ENCODE data around the gene TGM4. TPM values are rescaled to one million over a fixed set of nuclear protein-coding genes. Genes with fewer than 3 reads are reported as not detected.

The TGM4 gene
- total RNA-seq, 1 donor from 2014 or later: not detected

DNA sequence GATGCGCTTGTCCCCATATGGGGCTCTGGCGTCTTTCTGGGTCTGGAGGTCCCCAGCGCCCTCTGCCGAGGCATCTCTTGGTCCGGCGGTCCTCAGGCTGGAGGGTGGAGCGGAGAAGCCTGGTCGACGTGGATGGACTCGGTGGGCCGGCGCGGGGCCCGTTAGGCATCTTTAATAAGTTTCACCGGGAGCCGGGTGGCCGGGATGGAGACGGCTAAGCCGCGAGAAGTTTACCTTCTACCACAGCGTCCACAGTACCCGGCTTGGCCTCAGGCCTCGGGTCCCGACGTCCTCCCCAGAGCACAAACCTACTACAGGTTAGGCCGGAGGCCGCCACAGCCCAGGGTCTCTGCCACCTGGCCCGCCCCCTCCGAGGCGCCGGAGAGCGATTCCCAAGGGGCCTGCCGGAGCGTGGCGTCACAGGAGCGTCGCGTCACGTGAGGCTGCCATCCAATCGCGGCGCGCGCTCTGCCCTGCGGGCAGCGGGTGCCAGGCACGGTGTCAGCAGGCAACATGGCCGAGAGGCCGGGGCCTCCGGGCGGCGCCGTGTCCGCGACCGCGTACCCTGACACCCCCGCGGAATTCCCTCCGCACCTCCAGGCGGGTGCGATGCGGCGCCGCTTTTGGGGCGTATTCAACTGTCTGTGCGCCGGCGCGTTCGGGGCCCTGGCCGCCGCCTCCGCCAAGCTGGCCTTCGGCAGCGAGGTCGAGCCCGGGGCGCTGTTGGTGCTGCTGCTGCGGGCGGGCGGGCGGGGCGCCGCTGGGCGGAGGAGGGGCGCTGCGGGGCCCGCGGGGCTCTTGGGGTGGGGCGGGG, 12.8 kb upstream of the TGM4 start, which contains the start of gene TMEM42:
Gene TMEM42, plus strand, starts transcription at position 501 of the 814 bp plus-strand sequence. Its CDS starts 13 bp downstream, at position 514.
- intact Hi-C loops (cut with micrococcal nuclease): loop anchor here (1.0 to 5.0 kb wide), 4 partner anchors 100 to 524 kb away; partner anchors contain the start of genes EXOSC7, KIAA1143, KIF15 and TCAIM
- DNase-seq: peak; percentile 97
- Mint-ChIP-seq H3K9me3 (no peaks in the 10 kb centered on the region), H3K36me3 (ENCODE audit: low read depth) (peaks cover 14% of the 10 kb centered on the region), H3K4me3 (peak within 1 kb of the TSS; percentile 90), H3K27me3 (no peaks in the 10 kb centered on the region), H3K27ac (peak within 1 kb of the TSS; percentile 91), H3K4me1 (peaks cover 32% of the 10 kb centered on the region)

DNA sequence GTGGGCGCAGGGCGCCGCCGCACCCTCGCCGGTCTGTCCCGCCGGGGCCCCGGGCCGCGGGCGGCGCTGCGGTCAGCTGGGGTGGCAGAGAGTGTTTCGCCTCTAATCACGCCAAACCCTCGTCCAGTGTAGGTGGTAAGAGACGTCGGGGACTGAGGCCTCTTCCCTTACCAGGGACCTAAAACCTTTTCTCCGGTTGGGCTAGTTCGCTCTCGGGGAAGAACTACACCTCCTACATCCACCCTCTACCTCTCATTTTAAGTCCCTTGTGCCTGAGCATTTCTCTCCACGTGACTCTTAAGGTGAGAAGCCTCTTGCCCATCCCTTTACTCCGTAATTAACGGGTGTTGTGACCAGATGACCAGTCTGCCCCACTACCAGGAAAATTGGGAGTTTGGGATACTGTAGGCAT, 12.2 kb upstream of the TGM4 start:
- H3K4me1 Mint-ChIP-seq: peaks cover 36% of the 10 kb centered on the region
- no peaks in the 10 kb centered on the region for H3K27me3 Mint-ChIP-seq
- peak overlapping the region; percentile 91 for H3K27ac Mint-ChIP-seq
- H3K36me3 Mint-ChIP-seq (ENCODE audit: low read depth): peaks cover 20% of the 10 kb centered on the region
- peak overlapping the region; percentile 87 for H3K4me3 Mint-ChIP-seq
- DNase-seq: no peak
- intact Hi-C loops (cut with micrococcal nuclease): loop anchor here (1.0 to 5.0 kb wide), 3 partner anchors 101 to 525 kb away; partner anchors contain the start of genes EXOSC7, KIAA1143, KIF15 and TCAIM
- H3K9me3 Mint-ChIP-seq: no peaks in the 10 kb centered on the region

DNA sequence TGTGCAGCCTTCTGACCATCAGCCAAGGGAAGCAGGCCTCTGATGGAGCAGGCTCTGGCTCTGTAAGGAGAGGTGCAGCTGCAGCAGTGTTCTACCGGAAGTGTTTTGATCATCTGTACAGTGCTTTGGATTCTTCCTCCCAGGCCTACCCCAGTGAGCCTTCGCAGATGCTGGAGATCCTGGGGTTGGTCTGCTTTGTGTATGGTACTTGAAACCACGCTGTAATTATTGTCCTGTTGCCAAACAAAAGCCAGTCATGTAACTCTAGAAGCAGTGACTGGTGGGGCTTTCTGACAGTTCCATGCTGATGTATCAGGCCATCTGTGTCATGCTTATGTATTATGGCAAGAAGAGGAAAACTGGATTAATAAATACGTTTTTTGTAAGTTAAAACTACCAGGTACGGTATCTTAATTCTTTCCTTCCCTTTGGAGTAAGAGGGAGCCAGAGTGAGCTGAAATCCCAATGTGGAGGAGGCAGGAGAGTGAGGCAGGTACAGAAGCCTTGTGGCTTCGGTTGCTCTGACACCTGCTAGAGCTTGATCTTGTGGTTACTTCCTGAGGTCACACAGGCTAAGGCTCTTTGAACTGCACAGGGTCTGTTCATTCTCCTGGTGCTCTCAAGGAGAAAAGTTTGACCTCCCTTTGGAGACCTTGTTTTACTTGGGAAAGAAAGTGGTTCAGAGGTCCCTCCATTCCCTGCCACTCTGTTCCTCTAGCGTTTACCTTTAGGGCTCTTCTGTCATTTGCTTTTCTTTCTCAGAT, 9.0 kb upstream of the TGM4 start:
- intact Hi-C loops (cut with micrococcal nuclease): no loop called here
- Mint-ChIP-seq H3K27me3 (no peaks in the 10 kb centered on the region), H3K9me3 (no peaks in the 10 kb centered on the region)

DNA sequence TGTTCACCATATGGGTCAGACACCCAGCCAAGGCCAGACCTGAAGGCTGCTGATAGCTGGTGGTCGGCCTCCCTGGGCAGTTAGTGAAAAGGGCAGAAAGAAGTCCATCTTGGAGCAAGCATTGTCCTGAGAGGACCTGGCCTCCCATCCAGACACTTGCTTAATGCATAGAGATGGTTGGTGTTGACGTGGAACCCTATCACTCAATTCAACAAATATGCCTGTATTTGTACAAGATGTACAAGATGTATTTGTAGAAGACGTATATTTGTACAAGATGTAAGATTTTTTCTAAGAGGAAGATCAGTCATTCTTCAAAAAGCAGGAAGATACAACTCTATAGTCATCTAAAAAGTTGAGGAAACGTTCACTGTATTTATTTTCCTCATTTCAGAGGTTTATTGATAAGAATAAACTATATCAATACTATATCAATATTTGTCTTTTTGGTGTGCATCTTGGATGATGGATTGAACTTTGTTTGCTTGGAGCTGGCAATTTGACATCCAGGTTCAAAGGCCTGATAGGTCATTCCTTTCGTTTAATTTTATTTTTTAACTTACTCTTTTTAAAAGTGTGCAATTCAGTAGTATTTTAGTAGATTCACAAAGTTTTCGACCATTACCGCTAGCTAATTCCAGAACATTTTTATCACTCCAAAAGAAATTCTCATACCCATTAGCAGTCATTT, 6.8 kb upstream of the TGM4 start:
- intact Hi-C loops (cut with micrococcal nuclease): no loop called here

More for the DNA sequence above, 9.0 kb upstream of the TGM4 start:
- Mint-ChIP-seq H3K36me3 (ENCODE audit: low read depth) (peaks cover 22% of the 10 kb centered on the region), H3K4me1 (peaks cover 37% of the 10 kb centered on the region), H3K27ac (peak overlapping the region; percentile 39), H3K4me3 (peak overlapping the region; percentile 55)
- peak; percentile 71 for DNase-seq

DNA sequence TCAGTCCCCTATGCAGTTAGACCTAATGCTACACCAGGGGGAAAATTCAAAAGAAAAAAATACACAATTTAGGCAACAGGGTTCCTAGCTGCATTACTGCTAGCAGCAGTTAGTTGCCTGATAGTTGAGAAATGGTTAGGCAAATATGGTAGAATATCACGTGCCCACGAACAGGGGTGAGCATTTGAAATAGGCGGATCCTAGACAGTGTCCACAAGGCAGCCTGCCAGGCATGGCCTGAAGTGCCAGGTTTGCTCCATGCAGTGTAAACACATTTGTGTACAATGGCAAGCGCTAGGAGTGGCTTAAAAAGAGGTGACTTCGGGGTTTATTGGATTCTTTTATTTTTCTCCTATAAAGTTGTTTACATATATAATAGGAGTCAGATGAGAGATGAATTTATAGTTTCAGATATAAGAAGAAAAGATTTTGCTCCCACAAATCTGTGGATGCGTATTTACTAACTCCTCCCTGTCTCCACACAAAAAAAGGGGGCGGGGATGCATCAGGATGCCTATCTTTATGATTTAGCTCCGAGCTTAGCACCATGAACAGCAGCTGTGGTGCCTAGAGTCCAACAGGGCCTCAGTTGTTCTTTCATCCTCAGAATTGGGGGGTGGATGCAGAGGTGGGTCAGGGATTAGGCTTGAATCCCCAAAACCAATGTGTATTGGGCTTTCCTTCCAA, 3.9 kb upstream of the TGM4 start:
- H3K4me1 Mint-ChIP-seq: peaks cover 13% of the 10 kb centered on the region
- no peaks in the 10 kb centered on the region for H3K27me3 Mint-ChIP-seq

More for the DNA sequence above, 6.8 kb upstream of the TGM4 start:
- H3K27me3 Mint-ChIP-seq: no peaks in the 10 kb centered on the region
- H3K4me3 Mint-ChIP-seq: no peak overlapping the region
- no peak for DNase-seq
- peaks cover 30% of the 10 kb centered on the region for H3K4me1 Mint-ChIP-seq
- no peak overlapping the region for H3K27ac Mint-ChIP-seq
- H3K36me3 Mint-ChIP-seq (ENCODE audit: low read depth): peaks cover 22% of the 10 kb centered on the region
- no peaks in the 10 kb centered on the region for H3K9me3 Mint-ChIP-seq

DNA sequence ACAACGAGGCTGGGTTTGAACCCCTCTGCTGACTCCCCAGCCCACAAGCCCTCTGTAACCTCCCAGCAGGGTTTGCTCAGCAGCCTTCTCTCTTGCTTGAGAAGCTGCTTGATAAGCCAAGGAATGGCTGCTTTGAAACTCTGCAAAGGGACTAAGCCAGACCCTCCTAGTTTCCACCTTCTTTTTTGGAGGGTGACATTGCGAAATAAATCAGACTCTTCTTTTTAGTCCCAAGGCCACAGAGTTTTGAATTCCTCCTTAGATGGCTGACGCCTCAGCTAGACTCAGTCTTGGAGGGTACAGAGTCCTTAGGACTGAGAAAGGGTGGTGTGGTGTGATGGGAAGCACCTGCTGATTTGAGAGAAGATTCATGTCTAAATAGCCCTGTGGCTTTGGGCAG, 1.2 kb downstream of the TGM4 start:
- H3K9me3 Mint-ChIP-seq: no peaks in the 10 kb centered on the region
- H3K4me3 Mint-ChIP-seq: no peak overlapping the region
- DNase-seq: no peak
- intact Hi-C loops (cut with micrococcal nuclease): no loop called here
- H3K27ac Mint-ChIP-seq: no peak overlapping the region
- H3K36me3 Mint-ChIP-seq (ENCODE audit: low read depth): no peaks in the 10 kb centered on the region
- H3K4me1 Mint-ChIP-seq: no peaks in the 10 kb centered on the region
- H3K27me3 Mint-ChIP-seq: peaks cover 4% of the 10 kb centered on the region

More for the DNA sequence above, 3.9 kb upstream of the TGM4 start:
- DNase-seq: no peak
- intact Hi-C loops (cut with micrococcal nuclease): no loop called here
- Mint-ChIP-seq H3K27ac (no peak overlapping the region), H3K4me3 (no peak overlapping the region), H3K36me3 (ENCODE audit: low read depth) (peaks cover 17% of the 10 kb centered on the region), H3K9me3 (no peaks in the 10 kb centered on the region)

DNA sequence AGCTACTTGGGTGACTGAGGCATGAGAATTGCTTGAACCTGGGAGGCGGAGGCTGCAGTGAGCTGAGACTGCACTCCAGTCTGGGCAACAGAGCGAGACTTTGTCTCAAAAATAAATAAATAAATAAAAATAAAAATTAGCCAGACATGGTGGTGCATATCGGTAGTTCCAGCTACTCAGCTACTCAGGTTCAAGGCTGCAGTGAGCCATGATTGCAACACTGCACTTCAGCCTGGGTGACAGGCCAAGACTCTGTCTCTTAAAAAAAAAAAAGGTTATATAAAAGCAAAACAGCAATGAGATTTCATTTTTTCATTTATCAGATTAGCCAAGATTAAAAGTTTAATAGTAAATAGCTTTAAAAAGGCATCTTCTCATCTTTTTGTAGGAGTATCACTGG, 2.9 kb downstream of the TGM4 start:
- no peaks in the 10 kb centered on the region for H3K36me3 Mint-ChIP-seq (ENCODE audit: low read depth)
- no peaks in the 10 kb centered on the region for H3K4me1 Mint-ChIP-seq
- H3K27ac Mint-ChIP-seq: no peak overlapping the region
- no peak overlapping the region for H3K4me3 Mint-ChIP-seq
- peaks cover 4% of the 10 kb centered on the region for H3K27me3 Mint-ChIP-seq
- intact Hi-C loops (cut with micrococcal nuclease): no loop called here
- no peak for DNase-seq
- H3K9me3 Mint-ChIP-seq: no peaks in the 10 kb centered on the region

DNA sequence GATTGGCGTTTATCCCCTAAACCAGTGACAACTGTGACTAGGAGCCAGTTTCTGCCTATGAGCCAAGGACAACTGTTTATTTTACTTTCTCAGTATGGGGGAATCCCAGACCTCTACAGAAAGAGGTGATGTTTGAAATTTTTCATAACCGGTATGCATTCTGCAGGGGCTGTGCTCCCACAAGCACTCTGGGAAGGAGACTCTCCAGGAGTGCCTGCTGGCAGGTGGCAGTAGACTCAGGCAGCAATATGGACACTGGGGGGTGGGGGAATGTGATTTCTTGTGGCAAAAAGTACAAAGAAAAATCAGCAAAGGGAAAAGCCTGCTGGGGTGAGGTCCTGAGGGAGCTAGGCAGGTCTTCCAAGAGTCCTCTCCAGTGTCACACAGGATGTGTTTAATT, 5.9 kb downstream of the TGM4 start:
- Mint-ChIP-seq H3K27ac (no peak overlapping the region), H3K36me3 (ENCODE audit: low read depth) (no peaks in the 10 kb centered on the region), H3K9me3 (no peaks in the 10 kb centered on the region), H3K4me3 (no peak overlapping the region), H3K27me3 (peaks cover 4% of the 10 kb centered on the region), H3K4me1 (no peaks in the 10 kb centered on the region)
- intact Hi-C loops (cut with micrococcal nuclease): no loop called here
- no peak for DNase-seq

DNA sequence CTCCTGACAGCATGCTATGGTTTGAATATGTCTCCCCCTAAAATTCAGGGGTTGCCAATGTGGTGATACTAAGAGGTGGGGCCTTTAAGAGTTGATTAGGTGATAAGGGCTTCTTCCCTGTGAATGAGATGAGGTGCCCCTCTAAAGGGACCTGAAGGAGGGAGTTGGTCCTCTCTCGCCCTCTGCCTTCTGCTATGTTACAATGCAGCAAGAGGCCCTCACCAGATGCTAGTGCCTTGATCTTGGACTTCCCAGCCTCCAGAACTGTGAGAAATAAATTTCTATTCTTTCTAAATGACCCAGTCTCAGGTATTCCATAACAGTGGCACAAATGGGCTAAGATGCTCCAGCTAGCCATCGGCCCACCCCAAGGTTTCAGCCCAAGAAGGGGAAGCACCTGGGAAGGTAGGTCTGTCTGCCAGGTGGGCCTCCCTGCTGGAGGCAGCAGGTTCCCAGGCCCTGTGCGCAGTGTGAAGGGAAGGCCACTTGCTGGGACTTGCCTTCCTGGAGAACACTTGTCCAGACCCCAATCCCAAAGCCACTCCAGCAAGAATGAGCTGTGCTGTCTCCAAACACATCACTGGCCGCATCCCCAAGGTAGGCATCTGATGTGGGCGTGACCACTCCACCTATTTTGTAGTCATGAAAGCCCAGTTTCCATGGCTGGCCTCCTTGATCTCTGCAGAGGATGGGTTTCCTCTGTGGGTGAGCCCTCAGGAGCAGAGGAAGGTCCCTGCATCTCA, 9.0 kb downstream of the TGM4 start:
- H3K36me3 Mint-ChIP-seq (ENCODE audit: low read depth): no peaks in the 10 kb centered on the region
- peaks cover 2% of the 10 kb centered on the region for H3K27me3 Mint-ChIP-seq
- no peaks in the 10 kb centered on the region for H3K4me1 Mint-ChIP-seq
- H3K4me3 Mint-ChIP-seq: no peak overlapping the region
- intact Hi-C loops (cut with micrococcal nuclease): no loop called here
- DNase-seq: no peak
- no peaks in the 10 kb centered on the region for H3K9me3 Mint-ChIP-seq
- H3K27ac Mint-ChIP-seq: no peak overlapping the region

DNA sequence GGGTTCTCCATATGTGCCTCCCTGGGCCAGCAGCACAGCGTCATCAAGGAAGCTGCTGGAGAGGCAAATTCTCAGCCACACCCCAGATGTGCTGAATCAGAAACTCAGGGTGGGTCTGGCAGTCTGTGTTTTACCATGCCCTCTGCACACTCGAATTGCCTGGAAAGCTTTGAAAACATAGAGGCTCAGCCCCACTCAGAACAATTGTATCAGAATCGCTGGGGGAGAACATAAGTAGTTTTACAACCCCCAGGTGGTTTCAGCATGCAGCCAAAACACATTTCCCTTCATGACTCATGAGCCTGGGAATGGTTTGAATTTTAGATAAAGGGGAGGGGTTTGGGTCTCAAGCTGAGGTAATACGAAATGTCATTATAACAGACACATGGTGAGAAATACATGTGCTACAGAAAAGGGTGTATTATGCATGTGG, 9.6 kb downstream of the TGM4 start:
- H3K4me3 Mint-ChIP-seq: no peak overlapping the region
- no peaks in the 10 kb centered on the region for H3K27me3 Mint-ChIP-seq
- no peak overlapping the region for H3K27ac Mint-ChIP-seq
- no peaks in the 10 kb centered on the region for H3K4me1 Mint-ChIP-seq
- no peak for DNase-seq
- intact Hi-C loops (cut with micrococcal nuclease): no loop called here
- no peaks in the 10 kb centered on the region for H3K36me3 Mint-ChIP-seq (ENCODE audit: low read depth)
- H3K9me3 Mint-ChIP-seq: no peaks in the 10 kb centered on the region

DNA sequence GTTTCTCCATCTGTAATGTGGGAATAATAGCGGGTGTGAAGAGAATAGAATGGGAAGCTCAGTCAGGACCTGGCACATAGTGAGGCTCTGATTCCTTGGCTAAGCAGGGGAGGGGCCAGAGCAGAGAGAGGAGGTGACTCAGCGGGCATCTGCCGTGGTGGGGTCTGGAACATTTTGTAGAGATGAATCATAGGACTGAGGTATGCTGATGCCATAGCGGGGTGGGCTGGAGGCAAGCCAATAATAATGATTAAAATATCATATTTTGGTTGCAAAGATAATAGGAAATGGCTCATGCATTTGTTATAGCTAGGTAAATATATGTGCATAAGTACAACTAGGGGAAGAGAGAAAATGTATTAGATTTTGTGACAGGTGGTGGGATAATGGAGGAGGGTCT, 11.2 kb downstream of the TGM4 start:
- H3K4me1 Mint-ChIP-seq: no peaks in the 10 kb centered on the region
- intact Hi-C loops (cut with micrococcal nuclease): no loop called here
- no peak overlapping the region for H3K4me3 Mint-ChIP-seq
- no peaks in the 10 kb centered on the region for H3K9me3 Mint-ChIP-seq
- no peak for DNase-seq
- H3K27me3 Mint-ChIP-seq: no peaks in the 10 kb centered on the region
- no peak overlapping the region for H3K27ac Mint-ChIP-seq
- no peaks in the 10 kb centered on the region for H3K36me3 Mint-ChIP-seq (ENCODE audit: low read depth)

DNA sequence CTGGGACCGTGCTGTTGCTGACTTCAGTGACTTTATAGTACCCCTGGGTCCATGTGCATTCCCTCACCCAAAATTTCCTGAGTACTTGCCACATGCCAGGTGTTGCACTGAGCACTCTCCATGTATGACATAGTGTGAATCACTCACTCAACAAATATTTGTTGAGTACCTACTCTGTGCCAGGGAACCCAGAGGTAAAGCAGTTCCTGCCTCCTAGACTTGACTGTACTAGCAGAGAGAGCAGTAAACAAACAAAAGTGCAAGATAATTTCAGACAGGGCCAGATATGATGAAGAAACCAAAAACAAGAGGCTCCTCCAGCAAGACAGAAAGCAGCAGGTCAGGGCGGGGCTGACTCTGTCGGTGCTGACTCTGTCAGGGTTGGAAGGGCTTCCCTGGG, 12.2 kb downstream of the TGM4 start:
- no peak for DNase-seq
- no peaks in the 10 kb centered on the region for H3K36me3 Mint-ChIP-seq (ENCODE audit: low read depth)
- H3K27ac Mint-ChIP-seq: no peak overlapping the region
- no peaks in the 10 kb centered on the region for H3K27me3 Mint-ChIP-seq
- H3K9me3 Mint-ChIP-seq: peaks cover 3% of the 10 kb centered on the region
- H3K4me1 Mint-ChIP-seq: no peaks in the 10 kb centered on the region
- H3K4me3 Mint-ChIP-seq: no peak overlapping the region
- intact Hi-C loops (cut with micrococcal nuclease): no loop called here

DNA sequence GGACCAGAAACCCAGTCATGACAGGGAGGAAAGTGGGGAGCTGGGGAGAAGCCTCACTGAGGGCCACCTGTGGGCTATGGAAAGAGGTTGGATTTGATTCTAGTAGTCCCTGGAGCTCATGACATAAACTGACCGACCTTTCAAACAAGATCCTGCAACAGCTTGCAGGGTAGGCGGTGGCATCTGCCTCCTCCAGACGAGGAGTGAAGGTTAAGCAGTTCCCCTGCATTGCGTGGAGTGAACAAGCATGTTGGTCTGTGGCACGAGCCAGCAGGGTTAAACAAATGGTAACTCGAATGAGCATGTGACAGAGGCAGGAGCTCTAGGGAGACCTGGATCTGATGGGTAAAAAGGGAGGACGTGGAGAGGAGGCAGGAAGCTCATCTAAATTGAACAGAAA, 12.7 kb downstream of the TGM4 start:
- H3K27ac Mint-ChIP-seq: no peak overlapping the region
- H3K27me3 Mint-ChIP-seq: no peaks in the 10 kb centered on the region
- DNase-seq: no peak
- intact Hi-C loops (cut with micrococcal nuclease): no loop called here
- H3K9me3 Mint-ChIP-seq: peaks cover 3% of the 10 kb centered on the region
- H3K4me3 Mint-ChIP-seq: no peak overlapping the region
- H3K36me3 Mint-ChIP-seq (ENCODE audit: low read depth): no peaks in the 10 kb centered on the region
- no peaks in the 10 kb centered on the region for H3K4me1 Mint-ChIP-seq
